Neural progenitor cell (in vitro differentiated cells): ENCODE results near the gene GLCE. TPM values are rescaled to one million over a fixed set of nuclear protein-coding genes. Genes with fewer than 3 reads are reported as not detected.
"Not testable (repeated sequence)": the region's sequence is repeated elsewhere in the genome, so short reads cannot be mapped to it uniquely, and the experiment has no call there.

ENCODE experiments used
- DNase-seq: peaks from one replicate; pipeline ENCODE4 v3.0.0-alpha.2; 2016; ENCODE audit warnings: low spot score
- H2AFZ ChIP-seq: fragments of 200-600 bp; sonication (generic); replicated peaks from 2 replicates; pipeline ENCODE4 v1.6.1; 2016; ENCODE audit warnings: antibody characterized with exemption
- H3F3A ChIP-seq: fragments of 200-600 bp; sonication (generic); 2 replicates; pipeline ENCODE4 v1.6.1; 2016; ENCODE audit warnings: antibody characterized with exemption, low read depth
- H3K27ac ChIP-seq: fragments of 200-600 bp; sonication (generic); 2 replicates; pipeline ENCODE4 v1.5.1; 2016; ENCODE audit warnings: mild to moderate bottlenecking
- H3K27me3 ChIP-seq: fragments of 200-600 bp; sonication (generic); 2 replicates; pipeline ENCODE4 v1.6.1; 2016; ENCODE audit warnings: mild to moderate bottlenecking, moderate library complexity
- H3K36me3 ChIP-seq: fragments of 200-600 bp; sonication (generic); 2 replicates; pipeline ENCODE4 v1.5.1; 2016
- H3K4me1 ChIP-seq: fragments of 200-600 bp; sonication (generic); 2 replicates; pipeline ENCODE4 v1.6.1; 2016; ENCODE audit warnings: mixed run types
- H3K4me2 ChIP-seq: fragments of 200-600 bp; sonication (generic); 2 replicates; pipeline ENCODE4 v1.6.1; 2016
- H3K4me3 ChIP-seq: fragments of 200-600 bp; sonication (generic); 2 replicates; pipeline ENCODE4 v1.5.1; 2016
- H3K79me2 ChIP-seq: fragments of 200-600 bp; sonication (generic); 2 replicates; pipeline ENCODE4 v1.6.1; 2016; ENCODE audit warnings: low read depth
- H3K9ac ChIP-seq: fragments of 200-600 bp; sonication (generic); 2 replicates; pipeline ENCODE4 v1.6.1; 2016
- H3K9me3 ChIP-seq: fragments of 200-600 bp; sonication (generic); 2 replicates; pipeline ENCODE4 v1.5.1; 2016; ENCODE audit warnings: low read depth
- H4K20me1 ChIP-seq: fragments of 200-600 bp; sonication (generic); 2 replicates; pipeline ENCODE4 v1.6.1; 2016; ENCODE audit warnings: low read depth
- H3K27ac Mint-ChIP-seq: 3 replicates; pipeline ENCODE4 v1.8.0; 2021; ENCODE audit warnings: mixed read lengths
- H3K27me3 Mint-ChIP-seq: 2 replicates; pipeline ENCODE4 v1.8.0; 2022; ENCODE audit warnings: low read depth, mild to moderate bottlenecking, inconsistent platforms, moderate library complexity, mixed read lengths; ENCODE audit not compliant: insufficient read depth
- H3K36me3 Mint-ChIP-seq: 3 replicates; pipeline ENCODE4 v1.8.0; 2021; ENCODE audit warnings: mixed read lengths
- H3K4me1 Mint-ChIP-seq: 3 replicates; pipeline ENCODE4 v1.8.0; 2021; ENCODE audit warnings: mixed read lengths
- H3K4me3 Mint-ChIP-seq: 3 replicates; pipeline ENCODE4 v1.8.0; 2021; ENCODE audit warnings: mild to moderate bottlenecking, moderate library complexity, mixed read lengths
- H3K9me3 Mint-ChIP-seq: 3 replicates; pipeline ENCODE4 v1.8.0; 2020; ENCODE audit warnings: mixed read lengths
- EZH2 ChIP-seq: fragments of 200-600 bp; sonication (generic); IDR thresholded peaks from 2 replicates; pipeline ENCODE4 v1.6.1; 2017; ENCODE audit warnings: antibody characterized with exemption, mild to moderate bottlenecking, moderate library complexity
- EZH2phosphoT487 ChIP-seq: fragments of 200-600 bp; sonication (generic); IDR thresholded peaks from 2 replicates; pipeline ENCODE4 v1.6.1; 2017; ENCODE audit warnings: antibody characterized with exemption
- total RNA-seq: library from RNA; depleted of rRNA; stranded (reverse); fragments of >200 nt; gene quantifications from 2 replicates; pipeline ENCODE4 v1.2.3, GENCODE V29; 2015; ENCODE audit warnings: low replicate concordance
- TF ChIP-seq, protein P1 (sequence below): fragments of 200-600 bp; sonication (generic); IDR thresholded peaks from 2 replicates; pipeline ENCODE4 v1.5.1; 2017; ENCODE audit warnings: antibody characterized with exemption, mild to moderate bottlenecking

The GLCE gene
- total RNA-seq, 1 donor from 2014 or later, result 22.7 TPM

DNA sequence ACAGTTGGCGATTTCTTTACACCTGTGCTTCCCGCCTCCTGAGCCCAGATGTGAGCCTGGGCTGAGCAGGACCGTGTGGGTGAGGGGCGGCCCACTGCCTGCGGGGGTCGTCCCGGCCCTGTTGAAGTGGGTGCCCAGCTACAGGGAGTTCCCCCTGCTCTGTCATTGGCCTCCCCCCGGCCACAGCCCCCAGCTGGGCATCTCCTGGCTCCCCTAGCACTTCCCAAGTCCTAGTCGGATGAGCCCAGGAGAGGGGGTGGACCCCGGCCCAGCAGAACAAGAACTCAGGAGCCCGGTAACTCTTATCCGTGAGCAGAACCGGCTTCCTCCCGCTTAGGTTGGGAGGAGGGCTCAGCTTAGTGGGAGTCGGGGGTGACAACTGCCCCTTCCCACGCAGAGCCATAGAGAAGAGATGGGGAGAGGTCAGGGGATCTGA lies 139.0 kb downstream of the GLCE start:
- H3K36me3 ChIP-seq, result no peaks in the 10 kb centered on the region
- H3K4me2 ChIP-seq, result peak overlapping the region; percentile 87
- no peak overlapping the region for H3K27ac ChIP-seq
- Mint-ChIP-seq H3K27me3 (peaks cover 39% of the 10 kb centered on the region), H3K27ac (no peak overlapping the region), H3K4me1 (peaks cover 4% of the 10 kb centered on the region), H3K36me3 (no peaks in the 10 kb centered on the region), H3K4me3 (peak overlapping the region; percentile 67), H3K9me3 (no peaks in the 10 kb centered on the region)
- no peaks in the 10 kb centered on the region for H4K20me1 ChIP-seq
- H3K79me2 ChIP-seq, result no peaks in the 10 kb centered on the region
- no peak for DNase-seq
- peaks cover 12% of the 10 kb centered on the region for H3K4me1 ChIP-seq
- H2AFZ ChIP-seq, result peak overlapping the region; percentile 96
- peak; percentile 86 for TF ChIP-seq EZH2phosphoT487
- TF ChIP-seq, protein P1, sequence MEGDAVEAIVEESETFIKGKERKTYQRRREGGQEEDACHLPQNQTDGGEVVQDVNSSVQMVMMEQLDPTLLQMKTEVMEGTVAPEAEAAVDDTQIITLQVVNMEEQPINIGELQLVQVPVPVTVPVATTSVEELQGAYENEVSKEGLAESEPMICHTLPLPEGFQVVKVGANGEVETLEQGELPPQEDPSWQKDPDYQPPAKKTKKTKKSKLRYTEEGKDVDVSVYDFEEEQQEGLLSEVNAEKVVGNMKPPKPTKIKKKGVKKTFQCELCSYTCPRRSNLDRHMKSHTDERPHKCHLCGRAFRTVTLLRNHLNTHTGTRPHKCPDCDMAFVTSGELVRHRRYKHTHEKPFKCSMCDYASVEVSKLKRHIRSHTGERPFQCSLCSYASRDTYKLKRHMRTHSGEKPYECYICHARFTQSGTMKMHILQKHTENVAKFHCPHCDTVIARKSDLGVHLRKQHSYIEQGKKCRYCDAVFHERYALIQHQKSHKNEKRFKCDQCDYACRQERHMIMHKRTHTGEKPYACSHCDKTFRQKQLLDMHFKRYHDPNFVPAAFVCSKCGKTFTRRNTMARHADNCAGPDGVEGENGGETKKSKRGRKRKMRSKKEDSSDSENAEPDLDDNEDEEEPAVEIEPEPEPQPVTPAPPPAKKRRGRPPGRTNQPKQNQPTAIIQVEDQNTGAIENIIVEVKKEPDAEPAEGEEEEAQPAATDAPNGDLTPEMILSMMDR, result no peak
- peak; percentile 83 for TF ChIP-seq EZH2
- no peak overlapping the region for H3K9ac ChIP-seq
- H3K4me3 ChIP-seq, result peak overlapping the region; percentile 54
- peaks cover 73% of the 10 kb centered on the region for H3K27me3 ChIP-seq
- no peaks in the 10 kb centered on the region for H3K9me3 ChIP-seq
- H3F3A ChIP-seq, result peaks cover 4% of the 10 kb centered on the region

DNA sequence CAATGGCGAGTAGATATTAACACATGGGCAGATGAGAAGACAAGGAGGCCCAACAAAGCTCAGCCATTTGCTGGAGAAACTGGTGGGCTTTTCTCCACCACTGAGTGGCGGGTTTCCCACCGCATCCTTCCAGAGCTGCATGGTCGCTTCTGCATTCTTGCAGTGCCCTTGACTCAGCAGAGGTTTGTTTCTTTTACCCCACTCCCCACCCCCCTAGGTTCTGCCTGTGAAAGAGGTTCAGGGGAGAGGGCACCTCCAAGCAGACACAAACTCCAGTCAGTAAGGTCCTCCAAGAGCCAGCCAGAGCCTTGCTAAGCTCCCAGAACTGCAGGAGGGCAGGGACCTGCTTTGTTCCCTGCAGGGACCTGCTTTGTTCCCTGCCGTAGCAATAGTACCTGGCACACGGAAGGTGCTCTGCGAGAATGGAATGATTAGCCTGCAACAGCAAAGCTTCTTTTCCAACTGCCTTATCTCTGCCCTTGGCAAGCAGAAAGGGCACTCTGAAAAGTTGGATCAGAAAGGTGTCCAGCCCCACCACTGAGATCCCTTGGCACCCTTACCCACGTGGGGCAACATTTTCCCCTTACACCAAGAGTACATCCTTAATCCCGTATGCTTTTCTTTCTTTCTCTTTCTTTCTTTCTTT lies 139.6 kb downstream of the GLCE start:
- H3K4me1 ChIP-seq, result peaks cover 12% of the 10 kb centered on the region
- peaks cover 39% of the 10 kb centered on the region for H3K27me3 Mint-ChIP-seq
- no peak overlapping the region for H3K27ac Mint-ChIP-seq
- H3K4me3 Mint-ChIP-seq, result peak overlapping the region; percentile 67
- H3K4me1 Mint-ChIP-seq, result peaks cover 4% of the 10 kb centered on the region
- H3K27ac ChIP-seq, result no peak overlapping the region
- no peak overlapping the region for H3K9ac ChIP-seq
- H4K20me1 ChIP-seq, result no peaks in the 10 kb centered on the region
- H3F3A ChIP-seq, result peaks cover 4% of the 10 kb centered on the region
- no peaks in the 10 kb centered on the region for H3K9me3 Mint-ChIP-seq
- no peaks in the 10 kb centered on the region for H3K9me3 ChIP-seq
- DNase-seq, result peak; percentile 37
- H3K4me2 ChIP-seq, result peak overlapping the region; percentile 87
- no peak for TF ChIP-seq EZH2
- TF ChIP-seq, protein P1, result no peak
- TF ChIP-seq EZH2phosphoT487, result no peak
- H3K36me3 ChIP-seq, result no peaks in the 10 kb centered on the region
- H3K27me3 ChIP-seq, result peaks cover 67% of the 10 kb centered on the region
- H3K4me3 ChIP-seq, result no peak overlapping the region
- H3K36me3 Mint-ChIP-seq, result no peaks in the 10 kb centered on the region
- no peaks in the 10 kb centered on the region for H3K79me2 ChIP-seq
- no peak overlapping the region for H2AFZ ChIP-seq

DNA sequence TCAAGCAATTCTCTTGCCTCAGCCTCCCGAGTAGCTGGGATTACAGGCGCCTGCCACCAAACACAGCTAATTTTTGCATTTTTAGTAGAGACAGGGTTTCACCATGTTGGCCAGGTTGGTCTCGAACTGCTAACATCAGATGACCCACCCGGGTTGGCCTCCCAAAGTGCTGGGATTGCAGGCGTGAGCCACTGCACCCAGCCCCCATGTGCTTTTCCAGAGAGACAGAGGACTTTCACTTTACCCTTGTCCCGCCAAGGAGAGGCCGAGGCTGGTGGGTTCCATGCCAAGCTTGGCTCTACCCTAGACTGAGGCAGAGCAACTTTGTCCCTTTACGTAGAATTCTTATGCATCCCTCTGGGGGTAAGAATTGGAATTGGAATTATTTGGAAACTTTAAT lies 140.7 kb downstream of the GLCE start:
- peaks cover 58% of the 10 kb centered on the region for H3K27me3 ChIP-seq
- peaks cover 39% of the 10 kb centered on the region for H3K27me3 Mint-ChIP-seq
- H3K4me3 ChIP-seq, H3K9ac ChIP-seq, H2AFZ ChIP-seq, H3K9me3 ChIP-seq, H3K9me3 Mint-ChIP-seq, H3F3A ChIP-seq, H3K36me3 Mint-ChIP-seq, H3K4me1 Mint-ChIP-seq, H4K20me1 ChIP-seq, H3K27ac ChIP-seq, H3K4me2 ChIP-seq, H3K27ac Mint-ChIP-seq, H3K4me3 Mint-ChIP-seq, H3K79me2 ChIP-seq, H3K36me3 ChIP-seq, DNase-seq: not testable (repeated sequence)
- H3K4me1 ChIP-seq, result peaks cover 12% of the 10 kb centered on the region

DNA sequence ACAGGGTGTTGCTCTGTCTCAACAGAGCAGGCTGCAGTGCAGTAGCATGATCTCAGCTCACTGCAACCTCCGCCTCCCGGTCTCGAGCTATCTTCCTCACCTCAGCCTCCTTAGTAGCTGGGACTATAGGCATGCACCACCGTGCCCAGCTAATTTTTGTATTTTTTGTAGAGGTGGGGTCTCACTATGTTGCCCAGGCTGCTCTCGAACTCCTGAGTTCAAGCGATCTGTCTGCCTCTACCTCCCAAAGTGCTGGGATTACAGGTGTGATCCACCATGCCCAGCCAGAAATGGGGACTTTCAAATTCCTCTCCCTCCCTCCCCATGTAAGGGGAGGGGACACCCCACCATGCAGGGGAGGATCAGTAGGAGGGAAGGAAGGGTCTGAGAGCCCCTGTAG lies 141.7 kb downstream of the GLCE start:
- H3K4me3 ChIP-seq, H3K36me3 ChIP-seq, H3K4me1 Mint-ChIP-seq, H4K20me1 ChIP-seq, H3K36me3 Mint-ChIP-seq, H3K79me2 ChIP-seq, H3K9me3 Mint-ChIP-seq, DNase-seq, H3F3A ChIP-seq, H3K4me2 ChIP-seq, H3K9me3 ChIP-seq, H3K27ac ChIP-seq, H3K4me3 Mint-ChIP-seq, H2AFZ ChIP-seq, H3K27ac Mint-ChIP-seq, H3K9ac ChIP-seq: not testable (repeated sequence)
- peaks cover 12% of the 10 kb centered on the region for H3K4me1 ChIP-seq
- H3K27me3 Mint-ChIP-seq, result peaks cover 35% of the 10 kb centered on the region
- peaks cover 48% of the 10 kb centered on the region for H3K27me3 ChIP-seq
